Tibial artery (tissue), 4 donors: Measurements from ENCODE around the gene SMAD7.

Experiments used
- DNase-seq, 2 donors: peaks; one replicate each; pipeline ENCODE4 v3.0.0-alpha.2; 2019
- H3K27ac ChIP-seq, 2 donors: fragments of 200-600 bp; sonication (generic) in 1 of 2; 1 replicate in 1 of 2; 2 replicates in 1 of 2; pipeline ENCODE4 v1.5.1; 2018 to 2019; ENCODE audit warnings: mild to moderate bottlenecking in 1 of 2
- H3K27me3 ChIP-seq, 2 donors: fragments of 200-600 bp; sonication (generic) in 1 of 2; one replicate each; pipeline versions ENCODE4 v1.5.1 to v1.6.0; 2016 to 2019
- H3K36me3 ChIP-seq, 3 donors: fragments of 200-600 bp; sonication (generic) in 2 of 3; one replicate each; pipeline ENCODE4 v1.5.1; 2016 to 2019; ENCODE audit warnings: mild to moderate bottlenecking in 2 of 3
- H3K4me1 ChIP-seq, 4 donors: fragments of 200-600 bp; sonication (generic) in 2 of 4; 1 replicate in 3 of 4; 2 replicates in 1 of 4; pipeline ENCODE4 v1.5.1; 2016 to 2019
- H3K4me3 ChIP-seq, 2 donors: fragments of 200-600 bp; sonication (generic) in 1 of 2; 1 replicate in 1 of 2; 2 replicates in 1 of 2; pipeline ENCODE4 v1.5.1; 2018 to 2019; ENCODE audit warnings: mild to moderate bottlenecking in 2 of 2
- H3K9me3 ChIP-seq, 3 donors: fragments of 200-600 bp; sonication (generic) in 1 of 3; one replicate each; pipeline ENCODE4 v1.5.1; 2016 to 2019
- intact Hi-C: fragments of 100-400 bp; cut with DNase I; formaldehyde crosslinking; loops from one replicate; pipeline ENCODE4 v1.15.0; 2023; ENCODE audit warnings: low total_unique reads
- TF ChIP-seq, protein P1 (sequence below), 2 experiments: fragments of 200-600 bp in 1 of 2; fragments of 450-650 bp in 1 of 2; IDR thresholded peaks; one replicate each; pipeline ENCODE4 v1.5.1; 2017 to 2019; ENCODE audit warnings: antibody characterized with exemption in 2 of 2, mild to moderate bottlenecking in 1 of 2, moderate library complexity in 1 of 2

Gene SMAD7

DNA sequence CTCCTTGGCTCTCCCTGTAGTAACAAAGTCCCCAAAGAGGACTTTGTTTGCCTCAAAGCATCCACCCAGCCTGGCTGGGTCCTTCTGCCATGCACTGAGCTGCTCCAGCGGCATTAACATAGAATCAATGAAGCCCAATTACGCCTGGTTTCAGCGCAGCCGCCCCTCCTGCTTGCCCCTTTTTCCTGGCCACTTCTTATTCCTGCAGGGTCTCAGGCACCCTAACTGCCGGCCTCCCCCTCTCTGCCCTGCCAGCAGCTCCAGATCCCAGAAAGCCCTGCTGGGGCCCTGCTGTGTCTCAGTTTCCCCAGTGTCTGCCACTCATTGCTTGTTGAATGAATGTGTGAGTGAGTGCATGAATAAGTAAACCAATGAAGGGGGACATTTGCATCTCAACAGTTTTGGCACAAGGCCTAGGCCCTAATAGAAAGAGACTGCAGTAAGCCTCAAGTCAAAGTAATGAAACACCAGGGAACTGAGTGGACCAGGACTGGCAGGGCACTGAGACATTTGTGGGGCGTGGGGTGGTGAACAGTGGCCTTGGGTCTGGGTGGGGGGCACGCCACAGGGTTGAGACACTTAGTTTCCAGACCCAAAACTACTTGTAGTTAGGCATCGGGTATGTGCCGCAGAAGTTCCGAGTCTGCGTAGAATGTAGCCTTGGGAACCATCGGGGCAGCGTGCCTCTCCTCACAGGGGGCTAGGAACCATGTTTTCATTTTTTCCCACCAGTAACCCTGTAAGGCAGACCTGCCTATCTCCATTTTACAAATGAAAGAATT is 60.6 kb downstream of the SMAD7 start:
- H3K4me3 ChIP-seq = no peak overlapping the region
- TF ChIP-seq, protein P1, sequence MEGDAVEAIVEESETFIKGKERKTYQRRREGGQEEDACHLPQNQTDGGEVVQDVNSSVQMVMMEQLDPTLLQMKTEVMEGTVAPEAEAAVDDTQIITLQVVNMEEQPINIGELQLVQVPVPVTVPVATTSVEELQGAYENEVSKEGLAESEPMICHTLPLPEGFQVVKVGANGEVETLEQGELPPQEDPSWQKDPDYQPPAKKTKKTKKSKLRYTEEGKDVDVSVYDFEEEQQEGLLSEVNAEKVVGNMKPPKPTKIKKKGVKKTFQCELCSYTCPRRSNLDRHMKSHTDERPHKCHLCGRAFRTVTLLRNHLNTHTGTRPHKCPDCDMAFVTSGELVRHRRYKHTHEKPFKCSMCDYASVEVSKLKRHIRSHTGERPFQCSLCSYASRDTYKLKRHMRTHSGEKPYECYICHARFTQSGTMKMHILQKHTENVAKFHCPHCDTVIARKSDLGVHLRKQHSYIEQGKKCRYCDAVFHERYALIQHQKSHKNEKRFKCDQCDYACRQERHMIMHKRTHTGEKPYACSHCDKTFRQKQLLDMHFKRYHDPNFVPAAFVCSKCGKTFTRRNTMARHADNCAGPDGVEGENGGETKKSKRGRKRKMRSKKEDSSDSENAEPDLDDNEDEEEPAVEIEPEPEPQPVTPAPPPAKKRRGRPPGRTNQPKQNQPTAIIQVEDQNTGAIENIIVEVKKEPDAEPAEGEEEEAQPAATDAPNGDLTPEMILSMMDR (IDR thresholded peaks at IDR 0.05) = no peak
- no peaks in the 10 kb centered on the region for H3K36me3 ChIP-seq
- H3K27me3 ChIP-seq = no peaks in the 10 kb centered on the region
- peaks cover 0 to 65% (median 36%) of the 10 kb centered on the region in 4 donors for H3K4me1 ChIP-seq
- DNase-seq = peak in 1 of 2 donors; percentile 61
- H3K9me3 ChIP-seq = no peaks in the 10 kb centered on the region
- intact Hi-C loops = no loop called here
- peak overlapping the region; percentile 52 to 72 for H3K27ac ChIP-seq

DNA sequence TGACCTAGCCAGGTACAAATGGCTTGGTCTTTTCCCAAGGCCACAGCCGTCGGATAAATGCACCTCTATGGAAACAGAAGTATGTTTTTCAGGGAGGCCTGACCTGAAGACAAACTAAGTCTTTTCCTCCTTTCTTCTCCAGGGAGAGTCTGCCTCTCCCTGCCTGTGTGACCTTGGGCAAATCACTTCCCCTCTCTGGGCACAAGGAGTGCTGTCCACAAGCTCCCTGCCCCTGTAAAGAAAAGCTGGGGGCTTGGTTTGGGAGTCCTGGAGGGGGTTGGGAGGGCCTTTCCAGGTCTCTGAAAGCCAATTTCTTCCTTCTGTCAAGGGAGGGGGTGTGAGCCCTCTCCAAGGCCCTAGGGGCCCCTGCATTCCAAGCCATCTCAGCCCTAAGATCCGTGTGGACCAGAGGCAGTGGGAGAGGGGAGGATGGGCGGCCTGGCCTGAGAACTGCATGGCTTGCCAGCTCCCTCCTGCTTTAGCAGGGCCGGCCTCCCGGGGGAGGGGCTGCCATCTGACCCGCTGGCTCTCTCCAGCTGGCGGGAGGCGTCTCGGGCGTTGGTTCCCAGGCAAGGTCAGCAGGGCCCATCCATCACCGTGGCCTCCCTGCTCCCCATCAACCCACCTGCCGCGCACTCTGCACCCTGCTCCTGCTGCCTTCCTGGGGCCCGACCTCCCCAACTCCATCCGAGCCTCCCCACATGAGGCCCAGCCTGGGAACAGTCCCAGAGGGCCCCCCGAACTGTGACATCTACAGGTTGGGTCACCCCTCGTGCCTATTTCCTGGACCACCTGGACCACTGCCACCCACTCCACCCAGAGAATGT is 61.4 kb downstream of the SMAD7 start:
- no peak overlapping the region for H3K4me3 ChIP-seq
- peak overlapping the region; percentile 52 to 72 for H3K27ac ChIP-seq
- no peaks in the 10 kb centered on the region for H3K27me3 ChIP-seq
- DNase-seq = peak; percentile 62 to 93
- TF ChIP-seq, protein P1 (IDR thresholded peaks at IDR 0.05) = no peak
- H3K4me1 ChIP-seq = peaks cover 0 to 65% (median 36%) of the 10 kb centered on the region in 4 donors
- H3K9me3 ChIP-seq = no peaks in the 10 kb centered on the region
- intact Hi-C loops = no loop called here
- no peaks in the 10 kb centered on the region for H3K36me3 ChIP-seq

DNA sequence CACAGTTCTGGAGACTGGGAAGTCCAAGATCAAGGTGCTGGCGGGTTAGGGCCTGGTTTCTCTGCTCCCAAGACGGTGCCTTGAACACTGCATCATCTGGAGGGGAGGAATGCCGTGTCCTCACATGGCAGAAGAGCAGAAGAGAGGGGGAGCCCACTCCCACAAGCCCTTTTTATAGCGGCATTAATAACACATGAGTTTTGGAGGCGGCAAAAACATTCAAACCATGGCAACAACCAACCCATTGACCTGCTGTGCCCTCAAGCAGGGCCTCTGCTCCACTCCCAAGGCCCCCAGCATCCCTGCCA is 62.0 kb downstream of the SMAD7 start:
- no peak overlapping the region for H3K4me3 ChIP-seq
- intact Hi-C loops = no loop called here

DNA sequence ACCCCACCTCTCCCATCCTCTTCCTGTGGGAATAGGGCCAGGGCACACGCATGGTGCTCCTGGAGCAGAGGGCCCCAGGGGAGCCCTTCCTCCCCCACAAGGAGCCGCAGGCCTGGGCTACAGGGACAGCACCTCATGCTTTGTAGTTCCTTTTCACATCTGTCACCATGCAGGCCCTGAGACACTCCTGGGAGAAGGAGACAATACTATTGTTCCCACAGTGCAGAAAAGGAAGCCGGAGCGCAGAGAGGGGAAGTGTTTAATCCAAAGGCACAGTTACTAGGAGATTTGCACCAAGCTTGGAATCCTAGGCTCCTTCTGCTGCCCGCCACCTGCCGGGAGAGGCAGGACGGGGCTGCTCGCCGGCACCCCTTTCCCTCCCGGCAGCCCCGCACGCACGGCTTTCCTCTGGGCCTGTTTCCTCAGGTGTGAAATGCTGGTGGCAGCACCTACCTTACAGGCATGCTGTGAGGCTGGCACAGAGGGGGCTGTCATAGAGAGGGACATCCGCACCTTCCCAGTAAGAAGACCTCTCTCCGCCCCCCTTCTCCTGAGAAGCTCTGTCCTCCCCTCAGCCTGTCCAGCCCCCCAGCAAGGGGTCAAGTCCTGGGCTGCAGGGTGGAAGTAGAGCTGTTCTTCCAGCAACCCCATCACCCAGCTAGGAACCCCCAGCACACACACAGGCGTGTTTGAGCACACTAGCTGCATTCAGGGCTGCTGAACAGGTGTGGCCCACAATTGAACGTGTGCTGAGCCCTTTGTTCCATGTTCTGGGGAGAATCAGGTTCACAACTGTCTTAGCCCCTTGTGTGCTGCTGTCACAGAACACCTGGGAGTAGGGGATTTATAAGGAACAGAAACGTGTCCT is 62.6 kb downstream of the SMAD7 start:
- H3K27ac ChIP-seq = peak overlapping the region in 1 of 2 donors; percentile 72
- DNase-seq = peak in 1 of 2 donors; percentile 35
- H3K9me3 ChIP-seq = no peaks in the 10 kb centered on the region
- H3K27me3 ChIP-seq = no peaks in the 10 kb centered on the region
- H3K4me1 ChIP-seq = peaks cover 0 to 56% (median 27%) of the 10 kb centered on the region in 4 donors
- H3K4me3 ChIP-seq = no peak overlapping the region
- H3K36me3 ChIP-seq = no peaks in the 10 kb centered on the region
- intact Hi-C loops = no loop called here
- TF ChIP-seq, protein P1 (IDR thresholded peaks at IDR 0.05) = no peak

More for the DNA sequence above, 62.0 kb downstream of the SMAD7 start:
- peak in 1 of 2 donors; percentile 55 for DNase-seq
- peak overlapping the region; percentile 52 to 72 for H3K27ac ChIP-seq
- no peaks in the 10 kb centered on the region for H3K36me3 ChIP-seq
- TF ChIP-seq, protein P1 (IDR thresholded peaks at IDR 0.05) = no peak
- peaks cover 0 to 62% (median 32%) of the 10 kb centered on the region in 4 donors for H3K4me1 ChIP-seq
- H3K27me3 ChIP-seq = no peaks in the 10 kb centered on the region
- no peaks in the 10 kb centered on the region for H3K9me3 ChIP-seq

DNA sequence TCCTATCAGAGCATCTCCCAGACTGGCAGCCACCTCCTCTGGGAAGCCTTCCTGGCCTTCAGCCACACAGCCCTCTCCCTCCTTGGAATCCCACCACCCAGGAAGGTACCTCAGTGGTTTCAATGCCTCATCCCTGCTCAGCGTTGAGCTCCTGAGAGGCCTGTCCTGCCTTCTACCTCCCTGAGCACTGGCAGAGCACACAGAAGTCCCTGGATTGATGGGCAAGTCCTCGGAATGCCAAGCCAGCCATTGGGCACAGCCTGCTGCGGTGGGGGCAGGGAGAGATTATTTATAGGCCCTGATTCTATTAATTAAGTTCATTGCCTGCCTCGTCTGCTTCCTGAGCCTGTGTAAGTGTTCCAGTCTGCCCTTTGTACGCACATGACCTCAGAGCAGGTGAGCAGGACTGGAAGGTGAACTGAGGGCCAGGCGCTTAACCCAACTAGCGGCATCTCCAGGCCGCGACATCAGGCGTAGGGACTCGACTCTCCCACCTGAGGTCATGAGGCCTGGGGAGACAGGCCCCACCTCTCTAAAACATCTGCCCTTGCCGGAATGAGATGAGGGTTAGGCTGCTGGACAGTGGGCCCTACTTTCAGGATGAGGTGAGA is 63.4 kb downstream of the SMAD7 start:
- DNase-seq = peak; percentile 13 to 56
- TF ChIP-seq, protein P1 (IDR thresholded peaks at IDR 0.05) = no peak
- intact Hi-C loops = no loop called here
- H3K36me3 ChIP-seq = no peaks in the 10 kb centered on the region
- H3K27ac ChIP-seq = no peak overlapping the region
- no peaks in the 10 kb centered on the region for H3K9me3 ChIP-seq
- peaks cover 0 to 54% (median 26%) of the 10 kb centered on the region in 4 donors for H3K4me1 ChIP-seq
- no peaks in the 10 kb centered on the region for H3K27me3 ChIP-seq
- no peak overlapping the region for H3K4me3 ChIP-seq
